Measurements from ENCODE around the gene PDK4. TPM values are rescaled to one million over a fixed set of nuclear protein-coding genes. Genes with fewer than 3 reads are reported as not detected.

The PDK4 gene
- total RNA-seq, 1 donor from 2014 or later, result not detected

DNA sequence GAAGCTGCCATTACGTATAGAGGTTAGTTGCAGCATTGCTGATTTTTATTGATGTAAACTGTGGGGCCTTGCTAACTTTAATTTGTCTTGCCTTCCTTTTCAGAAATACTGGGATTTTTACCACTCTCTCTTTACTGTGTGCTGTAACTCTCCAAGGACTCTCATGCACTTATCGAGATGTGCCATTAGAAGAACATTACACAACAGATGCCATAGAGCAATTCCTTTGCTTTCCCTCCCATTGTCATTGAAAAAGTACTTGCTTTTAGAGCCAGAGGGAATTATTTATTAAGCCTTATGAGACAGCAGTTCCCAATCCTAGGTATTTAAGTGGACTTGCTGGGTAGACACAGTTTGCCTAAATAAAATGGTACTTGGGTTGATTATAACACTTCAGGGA, 58.8 kb downstream of the PDK4 start:
- no peak for DNase-seq
- Mint-ChIP-seq H3K36me3 (ENCODE audit: unreplicated experiment) (no peaks in the 10 kb centered on the region), H3K27ac (ENCODE audit: unreplicated experiment) (no peak overlapping the region), H3K27me3 (ENCODE audit: unreplicated experiment) (no peaks in the 10 kb centered on the region), H3K4me1 (ENCODE audit: low read depth, unreplicated experiment) (peaks cover 29% of the 10 kb centered on the region), H3K9me3 (ENCODE audit: unreplicated experiment) (no peaks in the 10 kb centered on the region), H3K4me3 (ENCODE audit: unreplicated experiment) (peak overlapping the region; percentile 19)
- TF ChIP-seq, protein P1, sequence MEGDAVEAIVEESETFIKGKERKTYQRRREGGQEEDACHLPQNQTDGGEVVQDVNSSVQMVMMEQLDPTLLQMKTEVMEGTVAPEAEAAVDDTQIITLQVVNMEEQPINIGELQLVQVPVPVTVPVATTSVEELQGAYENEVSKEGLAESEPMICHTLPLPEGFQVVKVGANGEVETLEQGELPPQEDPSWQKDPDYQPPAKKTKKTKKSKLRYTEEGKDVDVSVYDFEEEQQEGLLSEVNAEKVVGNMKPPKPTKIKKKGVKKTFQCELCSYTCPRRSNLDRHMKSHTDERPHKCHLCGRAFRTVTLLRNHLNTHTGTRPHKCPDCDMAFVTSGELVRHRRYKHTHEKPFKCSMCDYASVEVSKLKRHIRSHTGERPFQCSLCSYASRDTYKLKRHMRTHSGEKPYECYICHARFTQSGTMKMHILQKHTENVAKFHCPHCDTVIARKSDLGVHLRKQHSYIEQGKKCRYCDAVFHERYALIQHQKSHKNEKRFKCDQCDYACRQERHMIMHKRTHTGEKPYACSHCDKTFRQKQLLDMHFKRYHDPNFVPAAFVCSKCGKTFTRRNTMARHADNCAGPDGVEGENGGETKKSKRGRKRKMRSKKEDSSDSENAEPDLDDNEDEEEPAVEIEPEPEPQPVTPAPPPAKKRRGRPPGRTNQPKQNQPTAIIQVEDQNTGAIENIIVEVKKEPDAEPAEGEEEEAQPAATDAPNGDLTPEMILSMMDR (IDR thresholded peaks at IDR 0.05; ENCODE audit: partially characterized antibody, unreplicated experiment), result no peak

DNA sequence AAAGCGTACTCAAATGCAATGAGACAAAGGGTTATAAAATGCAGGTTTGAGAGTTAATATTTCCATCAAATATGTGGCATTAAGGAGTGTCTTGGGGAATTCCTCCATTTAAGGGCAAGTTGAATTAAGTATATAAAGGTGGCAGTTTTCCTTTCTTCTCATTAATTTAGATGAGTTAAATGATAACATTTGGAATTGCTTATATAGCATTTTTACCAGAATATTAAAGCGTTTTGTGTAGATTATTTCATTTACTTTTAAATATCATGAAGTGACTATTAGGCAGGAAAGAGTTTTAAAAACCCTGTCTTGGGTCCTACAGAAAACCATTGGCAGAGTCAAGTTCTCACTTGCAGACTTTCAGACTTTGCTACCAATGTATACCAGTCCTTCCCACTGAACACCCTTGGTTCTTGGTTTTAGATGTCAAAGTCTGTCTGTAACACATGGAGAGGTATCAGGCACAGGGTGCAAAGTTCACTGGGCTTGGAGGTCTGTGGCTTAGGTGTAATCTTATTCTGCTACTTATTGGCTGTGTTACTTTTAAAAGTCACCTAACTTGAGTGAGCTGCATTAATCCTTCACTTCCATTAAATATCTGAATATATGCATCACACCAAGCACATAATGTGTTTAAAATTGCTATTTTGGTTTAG, 59.5 kb downstream of the PDK4 start:
- Mint-ChIP-seq H3K36me3 (ENCODE audit: unreplicated experiment) (no peaks in the 10 kb centered on the region), H3K27me3 (ENCODE audit: unreplicated experiment) (no peaks in the 10 kb centered on the region), H3K27ac (ENCODE audit: unreplicated experiment) (no peak overlapping the region), H3K4me3 (ENCODE audit: unreplicated experiment) (no peak overlapping the region), H3K9me3 (ENCODE audit: unreplicated experiment) (no peaks in the 10 kb centered on the region), H3K4me1 (ENCODE audit: low read depth, unreplicated experiment) (peaks cover 29% of the 10 kb centered on the region)
- TF ChIP-seq, protein P1 (IDR thresholded peaks at IDR 0.05; ENCODE audit: partially characterized antibody, unreplicated experiment), result no peak
- DNase-seq, result no peak

DNA sequence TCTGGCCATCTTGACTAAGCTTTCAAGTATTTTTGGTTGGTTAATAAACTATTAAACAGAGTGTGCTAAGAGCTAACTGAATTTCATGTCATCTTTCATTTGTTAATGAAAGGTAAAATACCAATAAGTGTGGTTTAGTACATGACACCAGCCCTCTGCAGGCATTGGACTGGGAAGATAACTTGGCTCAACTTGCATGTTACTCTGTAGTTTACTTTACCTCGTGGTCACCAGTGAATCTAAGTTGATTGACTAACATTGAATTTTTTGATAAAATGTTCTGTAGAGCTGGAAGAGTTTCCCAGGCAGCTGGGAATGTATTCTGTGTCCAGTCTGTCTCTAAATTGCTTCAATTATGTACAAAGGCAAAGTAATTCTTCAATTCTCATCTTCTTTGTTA, 60.7 kb downstream of the PDK4 start:
- Mint-ChIP-seq H3K9me3 (ENCODE audit: unreplicated experiment) (no peaks in the 10 kb centered on the region), H3K4me3 (ENCODE audit: unreplicated experiment) (no peak overlapping the region), H3K4me1 (ENCODE audit: low read depth, unreplicated experiment) (peaks cover 23% of the 10 kb centered on the region), H3K27me3 (ENCODE audit: unreplicated experiment) (no peaks in the 10 kb centered on the region), H3K36me3 (ENCODE audit: unreplicated experiment) (no peaks in the 10 kb centered on the region), H3K27ac (ENCODE audit: unreplicated experiment) (no peak overlapping the region)
- TF ChIP-seq, protein P1 (IDR thresholded peaks at IDR 0.05; ENCODE audit: partially characterized antibody, unreplicated experiment), result no peak
- DNase-seq, result no peak

DNA sequence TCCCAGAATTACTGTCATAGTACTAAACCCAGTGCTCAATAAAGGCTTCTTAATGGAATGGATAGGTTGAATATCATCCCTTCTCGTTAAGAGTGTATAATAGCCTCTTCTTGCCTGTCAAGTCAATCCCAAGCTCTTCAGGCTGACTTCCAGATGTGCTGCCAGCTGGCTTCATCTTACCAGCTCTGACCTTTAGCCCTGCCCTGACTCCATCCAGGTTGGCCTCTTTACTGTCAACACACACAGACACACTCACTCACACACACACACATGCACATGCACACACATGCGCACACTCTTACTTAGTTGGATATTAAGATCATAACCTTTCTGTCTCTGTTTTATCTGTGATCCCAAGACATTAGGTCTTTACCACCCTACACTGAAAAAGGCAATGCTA, 61.5 kb downstream of the PDK4 start:
- TF ChIP-seq, protein P1 (IDR thresholded peaks at IDR 0.05; ENCODE audit: partially characterized antibody, unreplicated experiment), result no peak
- Mint-ChIP-seq H3K27ac (ENCODE audit: unreplicated experiment) (no peak overlapping the region), H3K4me1 (ENCODE audit: low read depth, unreplicated experiment) (peaks cover 21% of the 10 kb centered on the region), H3K36me3 (ENCODE audit: unreplicated experiment) (no peaks in the 10 kb centered on the region), H3K4me3 (ENCODE audit: unreplicated experiment) (no peak overlapping the region), H3K9me3 (ENCODE audit: unreplicated experiment) (no peaks in the 10 kb centered on the region), H3K27me3 (ENCODE audit: unreplicated experiment) (no peaks in the 10 kb centered on the region)
- DNase-seq, result no peak

Other genes with a start within 250 kb of the PDK4 start
- gene PON3, start 200.1 kb downstream of the PDK4 start, total RNA-seq (ENCODE audit: unreplicated experiment), result not detected
- 55.7 TPM for gene PON2, start 161.5 kb downstream of the PDK4 start, total RNA-seq (ENCODE audit: unreplicated experiment)
- not detected for gene ASB4, start 110.6 kb downstream of the PDK4 start, total RNA-seq (ENCODE audit: unreplicated experiment)
- gene DYNC1I1, start 176.0 kb upstream of the PDK4 start, total RNA-seq (ENCODE audit: unreplicated experiment), result 11.0 TPM

All from glutamatergic neuron (in vitro differentiated cells).